GM23338 (cell line): Measurements from ENCODE around the gene KIRREL3. TPM values are rescaled to one million over a fixed set of nuclear protein-coding genes. Genes with fewer than 3 reads are reported as not detected.

Experiments used
- ATAC-seq: fragments of 200-7000 bp; cut with Tn5 transposase; 3 replicates; pipeline ENCODE4 v1.9.1; 2020
- DNase-seq: peaks from one replicate; pipeline ENCODE4 v3.0.0-alpha.2; 2015; ENCODE audit warnings: low spot score
- H2AFZ ChIP-seq: fragments of 200-600 bp; sonication (generic); 2 replicates; pipeline ENCODE4 v1.8.0; 2016; ENCODE audit warnings: antibody characterized with exemption, mild to moderate bottlenecking, moderate library complexity
- H3F3A ChIP-seq: fragments of 200-600 bp; sonication (generic); replicated peaks from 2 replicates; pipeline ENCODE4 v1.8.0; 2017; ENCODE audit warnings: antibody characterized with exemption, mixed run types, low read depth
- H3K27ac ChIP-seq: fragments of 200-600 bp; sonication (generic); 2 replicates; pipeline ENCODE4 v1.6.1; 2016; ENCODE audit warnings: low read depth
- H3K27me3 ChIP-seq: fragments of 200-600 bp; sonication (generic); 2 replicates; pipeline ENCODE4 v1.8.0; 2016; ENCODE audit warnings: mild to moderate bottlenecking, mixed run types, moderate library complexity; ENCODE audit not compliant: insufficient read depth
- H3K36me3 ChIP-seq: fragments of 200-600 bp; sonication (generic); 2 replicates; pipeline ENCODE4 v1.8.0; 2016; ENCODE audit warnings: mild to moderate bottlenecking; ENCODE audit not compliant: insufficient read depth
- H3K4me1 ChIP-seq: fragments of 200-600 bp; sonication (generic); 2 replicates; pipeline ENCODE4 v1.8.0; 2016; ENCODE audit warnings: mild to moderate bottlenecking, moderate library complexity; ENCODE audit not compliant: insufficient read depth
- H3K4me2 ChIP-seq: fragments of 200-600 bp; sonication (generic); 2 replicates; pipeline ENCODE4 v1.7.1; 2017; ENCODE audit warnings: mixed run types
- H3K4me3 ChIP-seq: fragments of 200-600 bp; sonication (generic); 2 replicates; pipeline ENCODE4 v1.6.1; 2016; ENCODE audit warnings: mixed run types
- H3K79me2 ChIP-seq: fragments of 200-600 bp; sonication (generic); replicated peaks from 2 replicates; pipeline ENCODE4 v1.8.0; 2017; ENCODE audit warnings: mild to moderate bottlenecking; ENCODE audit not compliant: insufficient read depth
- H3K9me2 ChIP-seq: fragments of 200-600 bp; sonication (generic); 2 replicates; pipeline ENCODE4 v1.8.0; 2017; ENCODE audit not compliant: insufficient read depth
- H4K20me1 ChIP-seq: fragments of 200-600 bp; sonication (generic); replicated peaks from 2 replicates; pipeline ENCODE4 v1.8.0; 2017; ENCODE audit warnings: mild to moderate bottlenecking; ENCODE audit not compliant: insufficient read depth
- H3K27ac Mint-ChIP-seq: 2 replicates; pipeline ENCODE4 v1.8.0; 2020; ENCODE audit warnings: inconsistent platforms, mild to moderate bottlenecking, moderate library complexity, mixed read lengths
- H3K27me3 Mint-ChIP-seq: 3 replicates; pipeline ENCODE4 v1.8.0; 2022; ENCODE audit warnings: low read depth, mild to moderate bottlenecking, moderate library complexity, mixed read lengths, inconsistent platforms; ENCODE audit not compliant: insufficient read depth, poor library complexity
- H3K36me3 Mint-ChIP-seq: 3 replicates; pipeline ENCODE4 v1.8.0; 2021; ENCODE audit warnings: low read depth, mild to moderate bottlenecking, inconsistent platforms, moderate library complexity, mixed read lengths
- H3K4me1 Mint-ChIP-seq: 3 replicates; pipeline ENCODE4 v1.8.0; 2020; ENCODE audit warnings: mild to moderate bottlenecking, inconsistent platforms, mixed read lengths
- H3K4me3 Mint-ChIP-seq: 3 replicates; pipeline ENCODE4 v1.8.0; 2021; ENCODE audit warnings: moderate library complexity, mild to moderate bottlenecking, inconsistent platforms, mixed read lengths
- H3K9me3 Mint-ChIP-seq: 3 replicates; pipeline ENCODE4 v1.8.0; 2020; ENCODE audit warnings: moderate library complexity, mild to moderate bottlenecking, inconsistent platforms, mixed read lengths
- CREB1 ChIP-seq: fragments of 250-450 bp; sonication (Bioruptor Pico); IDR thresholded peaks from 2 replicates; pipeline ENCODE4 v1.5.0; 2020; ENCODE audit warnings: low read depth, mild to moderate bottlenecking, moderate library complexity
- CTCF ChIP-seq, 2 experiments: fragments of 200-600 bp in 1 of 2; sonication (generic) in 1 of 2; conservative IDR thresholded peaks; 2 replicates each; pipeline versions ENCODE4 v1.5.1 to v1.6.1; 2016 to 2017; ENCODE audit warnings: antibody characterized with exemption in 2 of 2, low read depth in 2 of 2, mild to moderate bottlenecking in 2 of 2, moderate library complexity in 1 of 2
- ETS1 ChIP-seq: IDR thresholded peaks from 2 replicates; pipeline ENCODE4 v1.6.1; 2016; ENCODE audit warnings: antibody characterized with exemption
- EZH2 ChIP-seq: fragments of 200-600 bp; sonication (generic); IDR thresholded peaks from one replicate; pipeline ENCODE4 v1.8.0; 2017; ENCODE audit warnings: antibody characterized with exemption, mild to moderate bottlenecking, low read depth; ENCODE audit not compliant: unreplicated experiment
- EZH2phosphoT487 ChIP-seq: fragments of 200-600 bp; sonication (generic); IDR thresholded peaks from one replicate; pipeline ENCODE4 v1.8.1; 2018; ENCODE audit warnings: antibody characterized with exemption; ENCODE audit not compliant: unreplicated experiment
- JUNB ChIP-seq: IDR thresholded peaks from one replicate; pipeline ENCODE4 v1.6.1; 2016; ENCODE audit warnings: antibody characterized with exemption; ENCODE audit not compliant: unreplicated experiment
- STAT1 ChIP-seq: IDR thresholded peaks from one replicate; pipeline ENCODE4 v1.6.1; 2016; ENCODE audit warnings: antibody characterized with exemption; ENCODE audit not compliant: unreplicated experiment
- ZNF114 ChIP-seq: fragments of 250-450 bp; sonication (Bioruptor Pico); IDR thresholded peaks from 2 replicates; pipeline ENCODE4 v1.5.0; 2020; ENCODE audit warnings: mild to moderate bottlenecking, moderate library complexity
- ZNF331 ChIP-seq: fragments of 250-450 bp; sonication (Bioruptor Pico); IDR thresholded peaks from 2 replicates; pipeline ENCODE4 v1.5.0; 2020; ENCODE audit warnings: low read depth, mild to moderate bottlenecking, moderate library complexity
- polyA plus RNA-seq: library from polyadenylated mRNA; unstranded; fragments of >200 nt; fragmentation: Nextera tagmentation; extraction: Ambion mirVana; gene quantifications from 2 replicates; pipeline ENCODE4 v1.2.1, GENCODE V29; 2016
- total RNA-seq: library from RNA; depleted of rRNA; stranded (reverse); fragments of >200 nt; shearing (Covaris generic); gene quantifications from 2 replicates; pipeline ENCODE4 v1.2.3, GENCODE V29; 2014

The KIRREL3 gene
- total and polyA plus RNA-seq, 2 experiments from 2014 or later: 0.13 to 1.5 TPM

- peaks cover 15% of the 10 kb centered on the region for H3K9me3 Mint-ChIP-seq
Measured at GRCh38 chr11:126502982-126503381, 497.6 kb downstream of the KIRREL3 start.

GRCh38 chr11:126502159-126502558 lies 498.4 kb downstream of the KIRREL3 start:
- Histone ChIP-seq H3F3A (no peaks in the 10 kb centered on the region), H3K36me3 (peaks cover 5% of the 10 kb centered on the region; the same call in 1 of the 2 replicates), H3K27me3 (no peaks in the 10 kb centered on the region), H3K4me3 (no peak overlapping the region), H3K9me2 (no peaks in the 10 kb centered on the region), H2AFZ (peak overlapping the region; percentile 72; the same call in 1 of the 2 replicates), H3K79me2 (no peaks in the 10 kb centered on the region), H3K4me2 (peak overlapping the region; percentile 65), H4K20me1 (no peaks in the 10 kb centered on the region), H3K27ac (no peak overlapping the region), H3K4me1 (peaks cover 40% of the 10 kb centered on the region)
- Mint-ChIP-seq H3K4me3 (no peak overlapping the region), H3K9me3 (peaks cover 12% of the 10 kb centered on the region), H3K36me3 (peaks cover 3% of the 10 kb centered on the region; the same call in 1 of the 3 replicates), H3K27me3 (peaks cover 4% of the 10 kb centered on the region), H3K27ac (no peak overlapping the region), H3K4me1 (peaks cover 47% of the 10 kb centered on the region)
- no peak for DNase-seq
- peak; percentile 39 for ATAC-seq
- TF ChIP-seq ZNF331 (CRISPR knock-in tag): no peak

More at GRCh38 chr11:126502982-126503381, 497.6 kb downstream of the KIRREL3 start:
- H3K36me3 ChIP-seq: peaks cover 5% of the 10 kb centered on the region; the same call in 1 of the 2 replicates
- TF ChIP-seq CREB1 (CRISPR knock-in tag) (no peak), ETS1 (no peak), JUNB (no peak), EZH2phosphoT487 (no peak), EZH2 (no peak), ZNF114 (CRISPR knock-in tag) (no peak), CTCF (conservative IDR thresholded peaks at IDR 0.05; ENCODE audit: low read depth in 2 of 2) (no peak), STAT1 (no peak)
- H3K4me1 ChIP-seq: peaks cover 40% of the 10 kb centered on the region
- H3K4me3 ChIP-seq: no peak overlapping the region
- H3K9me2 ChIP-seq: no peaks in the 10 kb centered on the region
- DNase-seq (no peak), ATAC-seq (peak; percentile 39; the same call in 2 of the 3 replicates)
- peaks cover 42% of the 10 kb centered on the region for H3K4me1 Mint-ChIP-seq
- H3K36me3 Mint-ChIP-seq: peaks cover 3% of the 10 kb centered on the region; the same call in 1 of the 3 replicates
- H3K27ac ChIP-seq: no peak overlapping the region
- H3F3A ChIP-seq: no peaks in the 10 kb centered on the region
- peak overlapping the region; percentile 49; the same call in 1 of the 2 replicates for H2AFZ ChIP-seq
- H3K4me3 Mint-ChIP-seq: no peak overlapping the region
- H4K20me1 ChIP-seq: no peaks in the 10 kb centered on the region
- peaks cover 4% of the 10 kb centered on the region for H3K27me3 Mint-ChIP-seq
- no peak overlapping the region for H3K27ac Mint-ChIP-seq
- H3K27me3 ChIP-seq: no peaks in the 10 kb centered on the region
- no peaks in the 10 kb centered on the region for H3K79me2 ChIP-seq
- H3K4me2 ChIP-seq: peak overlapping the region; percentile 65; the same call in 1 of the 2 replicates
